HG02885 (cell line): ENCODE measurements around the gene PARP15.
"Not testable (repeated sequence)": the region's sequence is repeated elsewhere in the genome, so short reads cannot be mapped to it uniquely, and the experiment has no call there.

ENCODE experiments used
- ATAC-seq: cut with Tn5 transposase; IDR thresholded peaks from one replicate; pipeline ENCODE4 v1.9.1; 2021; ENCODE audit warnings: mild to moderate bottlenecking; ENCODE audit not compliant: unreplicated experiment, poor library complexity

Gene PARP15

DNA sequence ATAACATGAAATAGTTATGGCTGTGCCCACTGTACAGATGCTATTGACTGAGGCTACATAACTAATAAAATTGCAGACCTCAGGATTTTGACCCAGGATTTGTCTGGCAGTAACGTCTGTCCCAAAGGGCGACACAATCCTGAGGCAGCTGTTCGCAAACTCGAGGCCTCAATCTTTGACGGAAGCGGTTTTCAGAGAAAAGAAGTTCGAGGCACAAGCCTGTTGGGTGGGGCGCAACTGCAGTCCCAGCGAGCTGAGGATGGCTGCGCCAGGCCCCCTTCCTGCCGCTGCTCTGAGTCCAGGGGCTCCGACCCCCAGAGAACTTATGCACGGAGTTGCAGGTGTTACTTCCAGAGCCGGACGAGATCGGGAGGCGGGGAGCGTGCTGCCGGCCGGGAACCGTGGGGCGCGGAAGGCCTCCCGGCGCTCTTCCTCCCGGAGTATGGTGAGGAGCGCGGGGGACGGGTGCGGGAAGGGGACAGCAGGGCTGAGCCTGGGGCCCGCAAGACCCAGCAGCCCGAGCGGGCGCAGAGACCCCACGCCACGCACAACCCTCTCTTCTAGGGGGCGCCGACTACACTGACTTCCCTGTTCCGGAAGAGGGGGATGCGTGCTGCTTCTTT is at the start of gene PARP15:
Gene PARP15, plus strand, starts transcription at position 242 of the 623 bp plus-strand sequence. Its CDS starts 18 bp downstream, at position 260.
- no peak for ATAC-seq

- no peak for ATAC-seq
Observed at GRCh38 chr3:122530164-122530563, 47.3 kb upstream of the PARP15 start.

DNA sequence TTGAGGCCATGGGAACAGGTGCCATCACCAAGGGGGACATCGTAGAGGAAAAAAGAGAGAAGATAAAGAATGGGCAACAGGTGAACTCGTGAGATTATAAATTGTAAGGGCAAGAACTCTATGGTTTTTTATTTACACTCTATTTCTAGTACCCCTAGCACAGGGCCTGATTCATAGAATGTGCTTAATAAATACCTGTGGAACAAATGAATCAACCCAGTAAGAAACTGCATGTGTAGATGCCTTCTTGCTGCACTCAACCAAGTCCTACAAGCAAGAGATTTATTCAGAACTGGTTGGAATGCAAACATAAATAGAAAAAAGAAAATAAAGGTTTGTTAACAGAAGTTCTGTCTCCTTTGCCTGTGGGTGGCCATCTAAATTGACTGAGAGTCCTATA is 44.0 kb upstream of the PARP15 start:
- ATAC-seq = no peak

- peak; percentile 100 for ATAC-seq
Observed at GRCh38 chr3:122533931-122534334, 43.5 kb upstream of the PARP15 start.

GRCh38 chr3:122535964-122536631 is 41.4 kb upstream of the PARP15 start:
- no peak for ATAC-seq

DNA sequence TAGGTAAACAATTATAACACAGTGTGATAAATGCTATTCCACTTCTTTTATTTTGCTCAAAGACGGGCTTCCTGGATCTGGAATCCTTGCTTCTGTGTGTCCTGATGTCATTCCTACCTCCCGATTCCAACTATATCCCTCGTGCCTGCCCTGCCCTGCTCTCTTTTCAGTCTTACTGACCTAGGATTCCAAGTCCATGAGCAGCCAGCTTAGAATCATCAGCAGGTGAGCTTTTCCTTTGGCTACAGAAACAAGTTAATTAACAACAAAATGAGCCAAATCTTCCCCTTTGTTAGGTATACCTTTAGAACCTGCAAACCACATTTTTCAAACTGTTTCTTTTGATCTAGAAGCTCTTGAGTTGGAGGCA is 40.8 kb upstream of the PARP15 start:
- no peak for ATAC-seq

- no peak for ATAC-seq
Observed at GRCh38 chr3:122538956-122539490, 38.4 kb upstream of the PARP15 start.

DNA sequence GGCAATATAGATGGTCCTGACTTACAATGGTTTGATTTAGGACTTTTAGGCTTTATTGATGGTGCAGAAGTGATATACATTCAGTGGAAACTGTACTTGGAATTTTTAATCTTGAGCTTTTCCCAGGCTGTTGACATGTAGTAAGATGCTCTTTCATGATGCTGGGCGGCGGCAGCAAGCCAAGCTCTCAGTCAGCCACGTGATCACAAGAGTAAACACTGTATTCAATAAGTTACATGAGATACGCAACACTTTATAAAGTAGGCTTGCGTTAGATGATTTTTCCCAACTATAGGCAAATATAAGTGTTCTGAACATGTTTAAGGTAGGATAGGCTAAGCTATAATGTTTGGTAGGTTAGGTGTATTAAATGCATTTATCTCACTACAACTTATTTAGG is 31.3 kb upstream of the PARP15 start:
- ATAC-seq = no peak

- no peak for ATAC-seq
Observed at GRCh38 chr3:122548076-122548475, 29.4 kb upstream of the PARP15 start.

GRCh38 chr3:122548619-122549018 is 28.8 kb upstream of the PARP15 start:
- no peak for ATAC-seq

DNA sequence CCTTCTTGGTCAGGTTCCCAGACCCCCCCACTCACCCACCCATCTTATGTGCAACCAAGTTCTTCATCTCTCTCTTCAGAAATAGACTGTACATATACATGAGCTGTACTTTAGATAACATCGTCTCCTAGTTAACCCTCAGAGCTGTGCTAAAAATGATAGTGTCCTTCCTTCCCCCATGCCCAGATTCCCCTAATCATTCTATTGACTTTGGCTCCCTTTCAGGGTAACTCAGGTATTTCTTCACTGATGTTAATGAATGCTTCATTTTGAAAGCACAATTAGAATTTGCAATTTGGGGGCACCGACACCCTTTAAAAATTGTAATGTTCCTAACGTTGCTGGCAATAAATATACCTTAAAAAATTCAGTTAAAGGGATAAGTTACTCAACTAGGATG is 24.3 kb upstream of the PARP15 start:
- ATAC-seq = no peak

- ATAC-seq = no peak
Observed at GRCh38 chr3:122555275-122556071, 22.0 kb upstream of the PARP15 start.

DNA sequence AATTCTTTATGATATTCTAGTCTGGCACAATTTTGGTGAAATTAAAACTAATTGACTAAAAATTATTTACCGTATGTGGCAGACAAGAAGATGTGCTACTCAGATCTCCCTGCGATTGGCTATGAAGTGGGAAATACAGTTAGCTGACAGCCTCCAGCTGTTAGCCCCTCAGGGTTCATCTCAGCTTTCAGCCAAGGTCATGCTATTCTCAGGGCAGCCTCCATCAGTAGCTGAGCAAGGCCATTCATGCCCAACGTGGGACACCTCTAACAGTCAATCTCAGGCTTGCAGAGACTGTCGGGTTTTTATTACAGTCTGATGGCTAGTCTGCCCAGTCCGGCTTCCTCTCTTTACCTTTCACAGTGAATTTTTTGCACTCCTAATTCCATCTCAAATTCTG is 20.1 kb upstream of the PARP15 start:
- no peak for ATAC-seq

DNA sequence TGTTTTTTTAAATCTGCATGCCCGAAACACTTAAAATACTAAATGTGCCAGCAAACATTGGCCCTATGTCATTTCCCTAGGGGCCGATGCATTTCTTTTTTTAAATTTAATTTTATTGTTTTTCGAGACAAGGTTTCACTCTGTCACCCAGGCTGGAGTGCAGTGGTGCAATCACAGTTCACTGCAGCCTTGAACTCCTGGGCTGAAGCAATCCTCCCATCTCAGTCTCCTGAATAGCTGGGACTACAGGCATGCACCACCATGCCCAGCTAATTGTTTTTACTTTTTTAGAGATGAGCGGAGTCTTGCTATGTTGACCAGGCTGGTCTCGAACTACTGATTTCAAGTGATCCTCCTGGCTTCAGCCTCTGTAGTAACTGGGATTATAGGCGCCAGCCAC is 18.8 kb upstream of the PARP15 start:
- ATAC-seq = no peak

- no peak for ATAC-seq
Observed at GRCh38 chr3:122559906-122560305, 17.5 kb upstream of the PARP15 start.

- ATAC-seq = no peak
Observed at GRCh38 chr3:122560680-122561079, 16.8 kb upstream of the PARP15 start.

DNA sequence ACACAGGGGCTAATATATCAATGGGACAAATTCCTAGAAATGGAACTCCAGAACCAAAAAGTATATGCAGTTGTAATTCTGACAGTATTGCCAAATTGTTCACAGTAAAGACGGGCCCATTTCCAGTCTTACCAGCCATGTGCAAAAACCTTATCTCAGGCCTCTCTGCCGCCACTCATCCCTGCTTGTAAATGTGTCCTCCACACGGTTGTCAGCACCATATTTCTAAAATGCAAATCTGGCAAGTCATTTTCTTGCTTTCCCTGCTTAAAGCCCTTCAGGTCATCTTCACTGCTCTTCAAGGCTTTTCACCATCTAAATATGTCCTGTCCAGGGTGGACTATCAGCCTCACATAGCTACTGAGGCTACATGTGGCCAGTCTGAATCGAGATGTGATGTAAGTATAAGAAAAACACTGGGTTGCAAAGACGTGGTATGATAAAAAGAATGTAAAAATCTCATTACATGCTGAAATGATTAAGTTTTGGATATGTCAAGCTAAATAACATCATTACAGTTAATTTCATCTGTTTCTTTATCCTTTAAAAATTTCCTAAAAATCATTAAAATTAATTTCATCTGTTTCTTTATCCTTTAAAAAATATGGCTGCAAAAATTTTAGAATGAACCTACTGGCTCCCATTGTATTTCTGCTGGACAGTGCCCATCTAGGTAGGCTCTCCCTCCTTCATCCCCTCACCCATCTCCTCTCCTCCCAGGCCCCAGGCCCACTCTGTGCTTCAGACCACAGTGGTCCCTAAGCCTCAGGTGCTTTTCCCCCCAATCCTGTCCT is 14.3 kb upstream of the PARP15 start:
- ATAC-seq = peak; percentile 7

GRCh38 chr3:122563717-122564025 is 13.8 kb upstream of the PARP15 start:
- ATAC-seq = peak; percentile 17

DNA sequence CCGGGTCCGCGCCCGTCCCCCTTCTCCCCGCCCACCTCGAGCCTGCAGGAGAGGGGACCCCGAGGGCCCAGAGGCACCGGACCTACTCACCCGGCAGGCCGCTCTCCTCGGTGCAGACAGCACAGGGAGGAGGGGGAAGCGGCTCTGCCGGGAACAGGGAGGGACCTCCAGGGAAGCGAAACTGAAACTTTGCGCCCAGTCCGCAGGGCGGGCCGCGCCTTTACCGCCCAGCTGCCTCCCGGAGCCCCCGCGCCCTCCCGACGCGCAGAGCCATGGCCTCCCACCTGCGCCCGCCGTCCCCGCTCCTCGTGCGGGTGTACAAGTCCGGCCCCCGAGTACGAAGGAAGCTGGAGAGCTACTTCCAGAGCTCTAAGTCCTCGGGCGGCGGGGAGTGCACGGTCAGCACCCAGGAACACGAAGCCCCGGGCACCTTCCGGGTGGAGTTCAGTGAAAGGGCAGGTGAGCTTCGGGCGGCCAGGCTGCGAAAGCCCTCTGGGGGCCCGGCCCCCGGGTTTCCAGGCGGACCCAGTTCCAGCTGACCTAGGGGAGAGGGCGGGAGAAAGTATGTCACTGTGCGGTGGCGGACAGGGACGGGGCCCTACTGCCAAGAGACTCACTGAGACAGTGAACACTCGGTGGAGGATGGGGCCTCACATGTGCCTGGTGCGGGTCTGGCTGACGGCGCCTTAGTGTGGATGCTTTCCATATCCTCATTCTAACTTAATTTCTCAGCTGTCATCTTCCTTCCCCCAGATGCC is 13.1 kb upstream of the PARP15 start, which contains the start of the genes DTX3L and PARP9:
Gene DTX3L, plus strand, starts transcription at position 184 of the 758 bp plus-strand sequence. Its CDS starts 89 bp downstream, at position 273.
Gene PARP9, minus strand, starts transcription at position 146 of the 758 bp plus-strand sequence. CDS start 4,680 bp downstream, outside the sequence.
- ATAC-seq = peak; percentile 66

DNA sequence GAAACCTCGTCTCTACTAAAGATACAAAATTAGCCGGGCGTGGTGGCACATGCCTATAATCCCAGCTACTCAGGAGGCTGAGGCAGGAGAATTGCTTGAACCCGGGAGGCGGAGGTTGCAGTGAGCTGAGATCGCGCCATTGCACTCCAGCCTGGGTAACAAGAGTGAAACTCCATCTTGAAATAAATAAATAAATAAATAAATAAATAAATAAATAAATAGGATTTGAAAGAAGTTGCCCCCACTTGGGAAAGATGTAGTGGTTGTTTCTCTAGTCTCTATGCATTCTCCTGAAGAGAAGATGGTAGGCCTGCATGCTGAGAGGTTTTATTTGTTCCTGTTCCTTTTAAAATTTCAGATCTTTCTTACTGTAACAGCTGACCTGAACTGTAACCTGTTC is 9.3 kb upstream of the PARP15 start:
- not testable (repeated sequence) for ATAC-seq
